Testis (tissue), 2 donors: Measurements from ENCODE around the gene ACER1.

ENCODE experiments used
- CTCF ChIP-seq, 3 experiments: fragments of 450-650 bp in 2 of 3; fragments of 200-600 bp in 1 of 3; sonication (generic) in 1 of 3; IDR thresholded peaks; one replicate each; pipeline ENCODE4 v1.5.1; 2016 to 2019; ENCODE audit warnings: antibody characterized with exemption in 3 of 3, mild to moderate bottlenecking in 2 of 3, moderate library complexity in 1 of 3
- POLR2A ChIP-seq: fragments of 450-650 bp; IDR thresholded peaks from one replicate; pipeline ENCODE4 v1.6.1; 2017; ENCODE audit warnings: antibody characterized with exemption, mild to moderate bottlenecking, moderate library complexity

DNA sequence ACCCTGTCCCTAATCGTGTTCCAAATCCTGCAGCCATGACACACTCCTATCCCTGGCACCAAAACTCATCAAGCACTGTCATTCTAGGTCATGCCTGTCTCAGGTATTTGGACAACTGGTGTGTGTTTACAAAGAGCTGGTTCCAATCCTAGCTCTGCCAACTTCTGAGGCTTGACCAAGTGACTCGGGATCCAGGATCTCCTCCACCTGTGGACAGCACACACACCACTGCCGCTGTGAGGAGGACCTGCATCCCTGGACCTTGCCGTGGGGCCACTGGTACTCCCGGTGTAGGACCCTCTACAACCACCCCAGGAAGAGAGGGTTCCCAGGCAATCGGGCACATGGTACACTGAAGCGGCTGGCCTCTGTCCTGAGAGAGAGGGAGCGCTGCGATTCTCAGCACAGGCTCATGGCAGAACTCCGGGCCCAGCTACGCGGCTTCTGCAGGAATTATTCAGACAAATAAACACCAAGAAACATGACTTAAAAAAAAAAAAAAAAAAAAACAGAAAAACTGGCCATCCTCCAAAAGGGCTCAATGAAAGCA lies 74.0 kb downstream of the ACER1 start:
- TF ChIP-seq CTCF (IDR thresholded peaks at IDR 0.05), result no peak
- TF ChIP-seq POLR2A, result no peak
